GM19240 (cell line): ENCODE results near the gene DACT2.
"Not testable (repeated sequence)": the region's sequence is repeated elsewhere in the genome, so short reads cannot be mapped to it uniquely, and the experiment has no call there.

Experiments used
- DNase-seq: peaks from one replicate; pipeline ENCODE4 v3.0.0; 2011; ENCODE audit warnings: low spot score; ENCODE audit not compliant: insufficient read length

The DACT2 gene

DNA sequence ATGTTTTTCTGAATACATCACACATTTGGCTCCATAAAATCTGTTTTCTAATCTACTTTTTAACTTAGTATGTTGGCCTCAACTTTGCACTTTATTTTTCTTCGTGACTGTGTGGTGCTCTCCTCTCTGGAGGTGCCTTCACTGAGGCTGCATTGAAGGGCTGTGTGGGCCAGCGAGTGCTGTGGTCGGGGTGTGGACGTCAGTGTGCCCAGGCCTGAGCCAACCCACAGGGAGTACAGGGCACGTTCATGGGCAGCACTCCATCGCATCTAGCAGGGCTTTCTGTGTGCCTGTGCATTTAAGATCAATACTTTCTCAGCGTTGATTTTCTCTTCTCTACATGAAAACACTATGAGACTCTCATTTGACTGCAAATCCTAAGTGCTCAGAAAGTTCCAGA, 37.8 kb downstream of the DACT2 start:
- no peak for DNase-seq

- DNase-seq: not testable (repeated sequence)
Measured at GRCh38 chr6:168281314-168281713, 38.3 kb downstream of the DACT2 start.

GRCh38 chr6:168280899-168281245, 38.7 kb downstream of the DACT2 start:
- no peak for DNase-seq

DNA sequence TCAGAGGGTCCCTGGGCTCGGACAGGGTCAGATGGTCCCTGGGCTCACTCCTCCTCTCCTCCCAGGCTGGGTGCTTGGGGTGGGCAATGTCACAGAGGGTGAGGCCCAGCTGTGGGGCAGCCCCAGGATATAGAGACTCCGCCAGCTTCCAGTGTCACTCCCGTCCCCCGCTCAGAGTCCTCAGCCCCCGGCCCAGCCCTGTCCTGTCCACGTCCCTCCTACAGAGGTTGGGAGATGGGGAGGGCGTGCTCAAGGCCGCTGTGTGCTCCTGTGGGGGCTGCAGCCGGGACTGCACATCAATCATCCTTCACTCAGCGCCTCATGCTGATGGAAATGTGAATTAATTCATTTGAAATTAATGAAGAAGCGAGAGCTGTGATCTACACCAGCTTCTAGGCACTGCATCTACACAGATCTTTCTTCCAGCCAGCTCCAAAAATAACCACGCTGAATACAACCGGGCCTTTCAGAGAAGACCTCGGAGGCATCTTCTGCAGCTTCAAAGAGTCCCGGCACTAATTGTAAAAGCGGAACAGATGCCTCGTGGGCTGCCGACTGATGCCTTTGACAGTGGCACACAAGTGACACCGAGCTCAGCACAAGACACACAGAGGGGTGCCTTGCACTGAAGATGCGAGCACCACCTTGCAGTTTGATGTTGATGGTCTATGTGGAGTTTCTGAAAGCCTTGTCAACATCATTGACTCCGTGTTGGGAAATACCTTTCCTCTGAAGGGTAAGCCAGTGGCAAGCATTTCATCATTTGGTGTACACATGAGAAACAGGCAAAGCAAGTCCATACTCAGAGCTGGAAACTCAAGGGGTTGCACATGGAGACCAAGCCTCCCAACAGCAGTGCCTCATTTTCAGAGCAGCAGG, 39.3 kb downstream of the DACT2 start:
- no peak for DNase-seq

DNA sequence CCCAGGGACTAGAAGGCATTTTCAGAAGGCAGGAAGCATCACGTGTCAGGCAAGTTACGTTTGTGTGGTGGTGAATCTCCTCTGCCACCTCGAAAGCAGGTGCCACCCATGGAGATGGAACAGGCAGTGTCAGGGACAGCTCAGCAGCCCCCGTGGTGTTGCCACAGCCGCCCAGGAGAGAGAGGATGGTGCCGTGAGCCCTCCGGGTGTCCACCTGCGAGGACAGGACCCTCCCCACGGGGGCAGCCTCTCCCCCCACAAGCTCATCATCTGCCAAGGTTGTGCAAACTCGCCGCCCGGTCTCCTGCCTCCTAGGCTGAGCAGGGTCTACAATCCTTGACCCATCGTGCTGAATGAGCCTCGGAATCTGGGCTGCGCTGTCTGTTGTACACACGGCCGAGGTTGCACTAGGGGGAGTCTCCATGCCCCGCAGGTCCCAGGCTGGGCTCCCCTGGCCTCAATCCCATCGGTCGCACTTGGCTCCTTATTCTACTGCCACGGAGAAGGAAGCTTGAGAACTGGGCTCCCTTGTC, 40.1 kb downstream of the DACT2 start:
- no peak for DNase-seq

DNA sequence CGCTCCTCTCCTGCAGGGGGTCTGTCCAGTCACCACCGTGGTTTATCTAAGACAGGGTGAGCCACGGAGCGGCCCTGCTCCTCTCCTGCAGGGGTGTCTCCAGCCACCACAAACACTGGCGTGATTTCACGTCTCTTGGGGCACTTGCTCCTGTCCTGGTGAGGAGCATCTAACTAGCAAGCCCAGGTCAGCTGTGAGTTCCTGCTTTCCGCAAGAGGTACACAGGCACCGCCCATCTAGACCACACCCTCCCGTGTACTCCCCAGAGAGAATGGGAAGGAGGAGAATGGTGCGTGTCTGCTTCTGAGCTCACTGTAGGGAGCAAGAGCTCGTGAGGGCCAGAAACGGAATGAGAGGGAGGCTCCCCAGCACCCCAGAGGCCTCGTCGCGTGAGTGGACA, 40.7 kb downstream of the DACT2 start:
- DNase-seq: no peak

DNA sequence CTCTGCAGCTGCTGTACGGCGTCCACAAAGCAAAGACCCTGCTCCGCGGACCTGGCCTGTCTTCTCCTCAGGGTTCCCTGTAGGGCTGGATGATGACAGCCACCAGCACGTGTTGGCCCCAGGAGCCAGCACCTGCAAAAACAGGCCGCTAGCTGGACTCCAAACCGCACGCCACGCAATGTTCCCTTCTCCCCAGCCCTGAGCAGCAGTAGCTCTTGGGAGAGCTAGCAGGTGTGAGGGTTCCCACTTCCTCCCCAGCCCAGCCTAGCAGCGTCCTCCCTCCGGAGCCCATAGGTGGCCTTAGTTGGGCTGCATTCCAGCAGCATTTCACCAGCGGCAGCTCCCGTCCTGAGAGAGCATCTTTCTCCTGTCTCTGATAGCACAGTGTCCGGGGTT, 42.3 kb downstream of the DACT2 start:
- no peak for DNase-seq

DNA sequence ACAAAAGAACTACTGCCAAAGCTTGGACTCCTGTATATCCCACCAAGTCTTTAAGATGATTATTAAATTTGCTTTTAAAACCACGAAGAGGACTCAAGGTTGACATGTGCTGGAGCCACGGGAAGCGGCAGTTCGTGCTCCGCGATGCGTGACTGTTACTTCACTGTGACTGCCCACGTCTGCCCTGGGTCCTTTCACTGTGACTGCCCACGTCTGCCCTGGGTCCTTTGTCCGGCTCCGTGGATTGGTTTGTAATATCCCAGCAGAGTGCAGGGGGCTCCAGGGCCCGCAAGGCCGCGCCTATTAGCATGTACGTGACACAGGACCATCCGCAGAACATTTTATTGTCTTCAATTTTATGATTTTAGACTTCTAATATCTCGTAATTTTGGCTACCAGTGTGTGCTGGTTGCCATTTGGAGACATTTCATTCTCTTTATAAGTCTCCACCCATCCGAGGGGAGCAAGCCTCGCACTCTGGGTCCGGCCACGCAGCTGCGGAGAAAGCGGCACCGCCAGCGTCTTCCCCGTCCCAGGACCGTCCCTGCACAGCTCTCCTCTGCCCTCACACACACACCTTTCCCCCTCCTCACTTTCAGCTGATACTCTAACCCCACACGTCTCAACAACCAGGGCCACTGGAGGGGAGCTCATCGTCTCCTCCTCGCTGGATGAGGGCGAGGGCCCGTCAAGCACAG, 42.9 kb downstream of the DACT2 start:
- DNase-seq: no peak

GRCh38 chr6:168275168-168275567, 44.4 kb downstream of the DACT2 start:
- no peak for DNase-seq

GRCh38 chr6:168274037-168274952, 45.3 kb downstream of the DACT2 start:
- DNase-seq: no peak

DNA sequence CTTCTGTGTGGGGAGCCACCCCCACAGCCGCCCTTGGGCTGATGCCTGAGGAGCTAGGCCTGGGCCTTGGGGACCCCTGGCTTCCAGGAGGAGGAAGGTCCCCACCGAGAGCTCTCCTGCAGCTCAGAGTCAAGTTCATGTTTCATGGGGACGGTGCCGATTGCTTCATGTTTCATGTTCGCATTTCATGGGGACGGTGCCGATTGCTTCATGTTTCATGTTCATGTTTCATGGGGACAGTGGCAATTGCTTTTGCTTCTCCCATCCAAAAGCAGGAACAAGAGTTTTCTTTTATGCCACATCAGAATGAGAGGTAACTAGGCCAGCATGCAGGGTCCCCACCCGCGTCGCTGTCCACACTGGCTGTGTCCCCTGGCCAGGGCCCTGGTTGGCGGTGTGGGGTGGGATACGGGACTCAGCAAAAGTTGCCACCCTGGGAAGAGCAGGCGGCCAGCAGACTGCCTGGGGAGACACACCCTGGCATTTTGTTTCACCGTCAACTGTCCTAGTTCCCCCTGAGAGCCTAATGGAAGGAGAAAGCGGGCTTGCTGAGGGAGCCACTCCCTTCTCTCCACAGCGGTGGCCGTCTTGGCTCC, 46.0 kb downstream of the DACT2 start:
- no peak for DNase-seq

DNA sequence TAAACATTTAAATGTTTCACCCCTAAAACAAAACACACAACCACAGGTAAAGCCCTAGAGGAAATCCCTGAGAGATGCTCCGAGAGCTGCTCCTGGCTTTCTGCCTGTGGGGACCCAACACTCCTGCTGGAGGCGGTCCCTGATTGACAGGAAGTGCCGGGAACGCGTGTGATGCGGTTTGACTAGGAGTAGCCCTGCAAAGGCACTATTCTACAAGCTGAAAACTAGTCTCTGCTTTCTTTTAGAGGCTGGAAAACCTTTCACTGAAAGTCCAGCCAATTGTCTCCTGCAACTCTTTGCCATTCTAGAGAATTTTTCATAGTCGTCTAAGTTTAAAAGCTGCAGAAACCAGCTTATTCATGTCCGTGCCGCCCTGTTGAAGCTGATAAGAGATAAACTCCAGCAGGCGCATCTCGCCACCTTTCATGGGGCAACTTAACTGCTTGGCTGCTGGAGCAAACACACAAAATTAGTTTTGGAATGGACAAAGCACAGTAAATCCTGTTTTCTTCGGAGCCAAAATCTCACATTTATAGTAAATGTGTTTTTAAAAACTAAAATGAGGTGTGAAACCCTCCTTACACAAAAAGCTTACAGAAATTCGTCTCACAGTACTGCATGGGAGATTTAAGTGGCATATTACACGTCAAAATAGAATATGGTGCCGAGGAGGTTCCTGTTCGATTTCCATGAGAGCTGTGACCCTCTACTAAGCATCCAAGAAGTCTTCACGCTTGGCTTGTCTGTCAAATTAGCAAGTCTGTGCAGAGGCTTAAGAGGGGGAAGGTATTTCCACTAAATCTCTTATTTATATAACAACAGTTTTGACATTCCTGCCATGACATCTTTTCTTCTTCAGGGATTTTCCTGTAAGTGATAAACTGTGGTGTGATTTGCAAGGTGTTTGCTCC, 46.9 kb downstream of the DACT2 start:
- no peak for DNase-seq

DNA sequence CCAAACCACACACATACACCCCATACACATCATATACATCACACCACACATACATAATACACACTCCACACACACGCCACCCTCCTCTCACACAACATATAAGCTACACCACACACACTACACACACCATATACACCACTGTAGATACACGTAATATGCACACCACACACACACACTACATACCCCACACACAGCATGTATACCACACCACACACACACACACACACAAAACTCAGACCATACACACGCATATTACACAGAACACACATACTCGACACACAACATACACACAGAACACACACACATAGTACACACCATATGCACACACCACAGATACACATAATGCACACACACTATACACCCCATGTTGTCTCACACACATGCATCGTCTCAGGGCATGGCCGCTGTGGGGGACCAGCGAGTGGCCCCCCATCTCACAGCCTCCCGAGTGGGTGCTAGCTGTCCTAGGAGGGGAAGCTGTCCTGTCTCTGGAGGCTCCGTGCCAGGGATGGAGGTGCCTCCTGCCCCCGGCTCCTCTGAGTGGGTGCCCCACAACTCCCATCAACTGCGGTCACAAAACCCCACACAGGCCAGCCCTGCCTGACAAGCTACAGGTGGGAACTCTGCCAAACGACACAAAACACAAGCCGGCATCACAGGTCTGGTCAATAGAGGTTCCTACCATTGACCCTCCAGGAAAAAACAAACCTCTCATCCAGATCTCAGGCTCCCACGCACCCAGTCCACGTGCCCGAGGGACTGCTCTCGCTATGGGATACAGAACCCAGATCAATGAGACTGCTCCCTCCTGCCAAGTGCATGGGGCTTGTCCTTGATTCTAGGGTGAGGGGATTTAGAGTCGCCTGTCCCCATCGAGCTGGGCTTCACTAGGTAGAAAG, 49.1 kb downstream of the DACT2 start:
- no peak for DNase-seq

GRCh38 chr6:168269455-168270243, 49.9 kb downstream of the DACT2 start:
- no peak for DNase-seq

GRCh38 chr6:168268755-168269154, 50.8 kb downstream of the DACT2 start:
- no peak for DNase-seq

GRCh38 chr6:168267779-168268178, 51.8 kb downstream of the DACT2 start:
- DNase-seq: not testable (repeated sequence)

DNA sequence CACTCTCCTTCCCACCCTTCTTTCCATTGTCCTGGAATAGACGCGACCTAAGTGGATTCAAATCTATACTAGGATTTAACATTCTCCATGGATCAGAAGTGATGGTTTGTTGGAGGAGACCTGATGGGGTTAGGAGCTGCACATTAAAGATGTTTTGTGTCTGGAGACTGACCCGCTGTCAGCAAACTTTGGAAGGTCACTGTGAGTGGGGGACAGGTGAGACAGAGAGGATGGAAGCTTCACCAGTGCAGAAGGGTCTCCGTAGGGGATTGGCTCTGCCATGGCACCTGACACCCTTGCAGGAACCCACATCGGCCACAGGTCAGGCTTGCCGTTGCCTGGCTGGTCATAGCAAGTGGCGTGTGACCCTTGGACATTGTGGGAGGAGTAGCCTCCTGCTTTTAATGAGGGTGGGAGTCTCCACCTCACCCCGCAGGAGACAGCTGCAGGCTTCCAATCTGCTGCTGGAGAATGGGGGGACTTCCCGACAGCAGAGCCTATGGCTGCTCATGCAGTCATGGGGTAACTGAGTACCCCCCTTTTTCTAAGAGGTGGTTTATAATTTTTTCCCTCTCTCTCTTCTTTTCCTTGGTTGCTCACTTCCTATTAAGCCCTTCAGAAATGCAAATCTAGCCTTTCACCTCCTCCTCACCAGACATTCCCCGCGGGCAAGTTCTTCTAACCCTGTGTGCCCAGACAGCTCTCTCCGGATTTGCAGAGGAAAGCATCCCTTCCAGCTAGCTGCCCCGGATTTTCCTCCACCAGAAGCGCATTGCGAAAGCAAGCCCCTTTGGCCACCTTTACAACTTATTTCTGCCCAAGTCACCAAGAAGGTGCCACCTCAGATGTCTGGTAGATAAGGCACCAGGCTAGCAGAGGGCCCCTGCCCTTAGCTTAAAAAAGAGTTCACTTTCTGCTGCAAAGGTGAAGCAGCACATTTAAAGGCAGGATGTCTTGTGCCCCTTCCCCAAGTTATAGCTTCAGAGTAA, 53.5 kb downstream of the DACT2 start:
- no peak for DNase-seq
